Liver (tissue), 3 donors: ENCODE data around the gene CSNK1G2.

ENCODE experiments used
- EGR1 ChIP-seq, 2 donors: IDR thresholded peaks; 2 replicates each; pipeline ENCODE4 v1.6.1; 2016 to 2018; ENCODE audit warnings: antibody characterized with exemption in 2 of 2, low read depth in 2 of 2
- GABPA ChIP-seq, 2 donors: IDR thresholded peaks in 1 of 2; conservative IDR thresholded peaks in 1 of 2; 2 replicates each; pipeline ENCODE4 v1.6.1; 2016; ENCODE audit warnings: antibody characterized with exemption in 2 of 2, mild to moderate bottlenecking in 1 of 2, moderate library complexity in 1 of 2
- HNF4A ChIP-seq, 2 donors: conservative IDR thresholded peaks; 2 replicates each; pipeline ENCODE4 v1.6.1; 2016; ENCODE audit warnings: antibody characterized with exemption in 2 of 2, mild to moderate bottlenecking in 2 of 2
- HNF4G ChIP-seq: IDR thresholded peaks from 2 replicates; pipeline ENCODE4 v1.6.1; 2016; ENCODE audit warnings: antibody characterized with exemption
- JUND ChIP-seq, 2 donors: IDR thresholded peaks; 2 replicates each; pipeline ENCODE4 v1.6.1; 2016; ENCODE audit warnings: antibody characterized with exemption in 2 of 2
- MAX ChIP-seq: IDR thresholded peaks from 2 replicates; pipeline ENCODE4 v1.6.1; 2016; ENCODE audit warnings: antibody characterized with exemption
- RAD21 ChIP-seq, 2 donors: IDR thresholded peaks; 2 replicates each; pipeline ENCODE4 v1.6.1; 2016; ENCODE audit warnings: antibody characterized with exemption in 2 of 2, mild to moderate bottlenecking in 2 of 2
- SP1 ChIP-seq: IDR thresholded peaks from 2 replicates; pipeline ENCODE4 v1.6.1; 2018; ENCODE audit warnings: antibody characterized with exemption, mild to moderate bottlenecking
- TAF1 ChIP-seq: conservative IDR thresholded peaks from 2 replicates; pipeline ENCODE4 v1.6.1; 2016; ENCODE audit warnings: antibody characterized with exemption, mild to moderate bottlenecking
- YY1 ChIP-seq: IDR thresholded peaks from 2 replicates; pipeline ENCODE4 v1.6.1; 2016; ENCODE audit warnings: antibody characterized with exemption, mild to moderate bottlenecking
- ZBTB33 ChIP-seq: IDR thresholded peaks from 2 replicates; pipeline ENCODE4 v1.6.1; 2016; ENCODE audit warnings: antibody characterized with exemption
- TF ChIP-seq, protein P1 (sequence below): fragments of 150-350 bp; IDR thresholded peaks from 2 replicates; pipeline ENCODE4 v1.5.1; 2017; ENCODE audit warnings: improper control_type of control experiment, low read depth, low read length; ENCODE audit not compliant: missing input control
- TF ChIP-seq, protein P2 (sequence below): IDR thresholded peaks from 2 replicates; pipeline ENCODE4 v1.6.1; 2016; ENCODE audit warnings: antibody characterized with exemption, mild to moderate bottlenecking
- TF ChIP-seq, protein P3 (sequence below): IDR thresholded peaks from 2 replicates; pipeline ENCODE4 v1.6.1; 2016; ENCODE audit warnings: antibody characterized with exemption
- donor health status: healthy.
- donor health status: healthy.

DNA sequence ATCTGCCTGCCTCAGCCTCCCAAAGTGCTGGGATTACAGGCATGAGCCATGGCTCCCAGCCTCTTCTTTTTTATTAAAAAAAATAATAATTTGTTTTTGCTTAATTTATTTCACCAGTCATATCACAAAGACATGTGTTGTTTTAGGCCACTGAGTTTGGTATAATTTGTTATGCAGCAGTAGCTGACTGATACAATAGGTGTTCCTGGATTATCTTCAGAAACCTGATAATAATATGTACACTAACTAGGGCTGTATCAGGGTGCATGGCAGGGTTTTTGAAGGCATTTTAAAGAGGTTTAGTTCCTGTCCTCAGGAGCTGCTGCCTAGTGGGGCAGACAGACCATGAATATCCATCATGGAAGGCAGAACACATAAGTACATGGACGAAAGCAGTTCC, 9.5 kb upstream of the CSNK1G2 start:
- TF ChIP-seq, protein P1, sequence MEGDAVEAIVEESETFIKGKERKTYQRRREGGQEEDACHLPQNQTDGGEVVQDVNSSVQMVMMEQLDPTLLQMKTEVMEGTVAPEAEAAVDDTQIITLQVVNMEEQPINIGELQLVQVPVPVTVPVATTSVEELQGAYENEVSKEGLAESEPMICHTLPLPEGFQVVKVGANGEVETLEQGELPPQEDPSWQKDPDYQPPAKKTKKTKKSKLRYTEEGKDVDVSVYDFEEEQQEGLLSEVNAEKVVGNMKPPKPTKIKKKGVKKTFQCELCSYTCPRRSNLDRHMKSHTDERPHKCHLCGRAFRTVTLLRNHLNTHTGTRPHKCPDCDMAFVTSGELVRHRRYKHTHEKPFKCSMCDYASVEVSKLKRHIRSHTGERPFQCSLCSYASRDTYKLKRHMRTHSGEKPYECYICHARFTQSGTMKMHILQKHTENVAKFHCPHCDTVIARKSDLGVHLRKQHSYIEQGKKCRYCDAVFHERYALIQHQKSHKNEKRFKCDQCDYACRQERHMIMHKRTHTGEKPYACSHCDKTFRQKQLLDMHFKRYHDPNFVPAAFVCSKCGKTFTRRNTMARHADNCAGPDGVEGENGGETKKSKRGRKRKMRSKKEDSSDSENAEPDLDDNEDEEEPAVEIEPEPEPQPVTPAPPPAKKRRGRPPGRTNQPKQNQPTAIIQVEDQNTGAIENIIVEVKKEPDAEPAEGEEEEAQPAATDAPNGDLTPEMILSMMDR = no peak
- TF ChIP-seq GABPA (IDR thresholded peaks at IDR 0.05 in 1 of 2, conservative IDR thresholded peaks at IDR 0.05 in 1 of 2) (no peak), SP1 (no peak), TAF1 (no peak), EGR1 (IDR thresholded peaks at IDR 0.05; ENCODE audit: low read depth in 2 of 2) (no peak), MAX (no peak), HNF4A (conservative IDR thresholded peaks at IDR 0.05) (no peak), HNF4G (no peak), JUND (IDR thresholded peaks at IDR 0.05) (no peak), YY1 (no peak), ZBTB33 (no peak), RAD21 (IDR thresholded peaks at IDR 0.05) (no peak)
- TF ChIP-seq, protein P2, sequence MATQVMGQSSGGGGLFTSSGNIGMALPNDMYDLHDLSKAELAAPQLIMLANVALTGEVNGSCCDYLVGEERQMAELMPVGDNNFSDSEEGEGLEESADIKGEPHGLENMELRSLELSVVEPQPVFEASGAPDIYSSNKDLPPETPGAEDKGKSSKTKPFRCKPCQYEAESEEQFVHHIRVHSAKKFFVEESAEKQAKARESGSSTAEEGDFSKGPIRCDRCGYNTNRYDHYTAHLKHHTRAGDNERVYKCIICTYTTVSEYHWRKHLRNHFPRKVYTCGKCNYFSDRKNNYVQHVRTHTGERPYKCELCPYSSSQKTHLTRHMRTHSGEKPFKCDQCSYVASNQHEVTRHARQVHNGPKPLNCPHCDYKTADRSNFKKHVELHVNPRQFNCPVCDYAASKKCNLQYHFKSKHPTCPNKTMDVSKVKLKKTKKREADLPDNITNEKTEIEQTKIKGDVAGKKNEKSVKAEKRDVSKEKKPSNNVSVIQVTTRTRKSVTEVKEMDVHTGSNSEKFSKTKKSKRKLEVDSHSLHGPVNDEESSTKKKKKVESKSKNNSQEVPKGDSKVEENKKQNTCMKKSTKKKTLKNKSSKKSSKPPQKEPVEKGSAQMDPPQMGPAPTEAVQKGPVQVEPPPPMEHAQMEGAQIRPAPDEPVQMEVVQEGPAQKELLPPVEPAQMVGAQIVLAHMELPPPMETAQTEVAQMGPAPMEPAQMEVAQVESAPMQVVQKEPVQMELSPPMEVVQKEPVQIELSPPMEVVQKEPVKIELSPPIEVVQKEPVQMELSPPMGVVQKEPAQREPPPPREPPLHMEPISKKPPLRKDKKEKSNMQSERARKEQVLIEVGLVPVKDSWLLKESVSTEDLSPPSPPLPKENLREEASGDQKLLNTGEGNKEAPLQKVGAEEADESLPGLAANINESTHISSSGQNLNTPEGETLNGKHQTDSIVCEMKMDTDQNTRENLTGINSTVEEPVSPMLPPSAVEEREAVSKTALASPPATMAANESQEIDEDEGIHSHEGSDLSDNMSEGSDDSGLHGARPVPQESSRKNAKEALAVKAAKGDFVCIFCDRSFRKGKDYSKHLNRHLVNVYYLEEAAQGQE = no peak
- TF ChIP-seq, protein P3, sequence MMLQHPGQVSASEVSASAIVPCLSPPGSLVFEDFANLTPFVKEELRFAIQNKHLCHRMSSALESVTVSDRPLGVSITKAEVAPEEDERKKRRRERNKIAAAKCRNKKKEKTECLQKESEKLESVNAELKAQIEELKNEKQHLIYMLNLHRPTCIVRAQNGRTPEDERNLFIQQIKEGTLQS = no peak
